Activated CD8-positive, alpha-beta memory T cell treated with anti-CD3 and anti-CD28 coated beads, Interleukin-2, amount 10 ng/mL, durations not matched to agents 7 days and 5 days (primary cell): Measurements from ENCODE around the gene MS4A10. TPM values are rescaled to one million over a fixed set of nuclear protein-coding genes. Genes with fewer than 3 reads are reported as not detected.

ENCODE experiments used
- ATAC-seq: fragments of 150-1000 bp; cut with Tn5 transposase; one replicate; pipeline ENCODE4 v1.10.0; 2021; ENCODE audit warnings: moderate library complexity
- CTCF ChIA-PET: fragments of 350-600 bp; sonication (Branson Sonifier 250); formaldehyde crosslinking; loops from one replicate; lab custom pipeline; 2021; ENCODE audit warnings: antibody characterized with exemption; lab: Charles Lee
- DNase-seq: peaks from one replicate; pipeline ENCODE4 v3.0.0-alpha.2; 2020
- H3K27ac Mint-ChIP-seq: one replicate; pipeline ENCODE4 v1.8.0; 2021; ENCODE audit warnings: mild to moderate bottlenecking, mixed read lengths
- H3K27me3 Mint-ChIP-seq: one replicate; pipeline ENCODE4 v1.8.0; 2021; ENCODE audit warnings: mixed read lengths
- H3K36me3 Mint-ChIP-seq: one replicate; pipeline ENCODE4 v1.8.0; 2021; ENCODE audit warnings: mild to moderate bottlenecking, mixed read lengths
- H3K4me1 Mint-ChIP-seq: one replicate; pipeline ENCODE4 v1.8.0; 2021; ENCODE audit warnings: mixed read lengths
- H3K4me3 Mint-ChIP-seq: one replicate; pipeline ENCODE4 v1.8.0; 2021; ENCODE audit warnings: mild to moderate bottlenecking, moderate library complexity, mixed read lengths
- H3K9me3 Mint-ChIP-seq: one replicate; pipeline ENCODE4 v1.8.0; 2022; ENCODE audit warnings: low read depth, mixed read lengths
- total RNA-seq, 2 experiments: library from RNA; stranded (reverse); gene quantifications; one replicate each; pipeline ENCODE4 v1.2.3, GENCODE V29; 2021

The MS4A10 gene
- total RNA-seq, 2 experiments from 2014 or later, result not detected

GRCh38 chr11:60825790-60826189 lies 40.7 kb downstream of the MS4A10 start:
- no peak overlapping the region for H3K27ac Mint-ChIP-seq
- ATAC-seq (no peak), DNase-seq (no peak)
- H3K36me3 Mint-ChIP-seq, result no peaks in the 10 kb centered on the region
- CTCF ChIA-PET, result interaction anchor here (1.3 to 16.3 kb wide), 3 partner anchors 9 to 74 kb away, joined by 3 to 426 read pairs (median 230); partner anchors contain the start of gene PRPF19
- no peaks in the 10 kb centered on the region for H3K9me3 Mint-ChIP-seq
- H3K4me1 Mint-ChIP-seq, result no peaks in the 10 kb centered on the region
- no peak overlapping the region for H3K4me3 Mint-ChIP-seq
- H3K27me3 Mint-ChIP-seq, result peaks cover 14% of the 10 kb centered on the region

GRCh38 chr11:60830478-60831142 lies 45.5 kb downstream of the MS4A10 start:
- DNase-seq, result no peak
- Mint-ChIP-seq H3K27me3 (peaks cover 20% of the 10 kb centered on the region), H3K4me3 (no peak overlapping the region), H3K27ac (no peak overlapping the region), H3K9me3 (no peaks in the 10 kb centered on the region), H3K4me1 (peaks cover 28% of the 10 kb centered on the region), H3K36me3 (no peaks in the 10 kb centered on the region)
- CTCF ChIA-PET, result interaction anchor here (0.6 to 16.3 kb wide), 38 partner anchors 9 to 604 kb away, joined by 3 to 426 read pairs (median 4); partner anchors contain the start of genes PRPF19, PTGDR2, TMEM109 and TMEM132A
- peak; percentile 14 for ATAC-seq

- CTCF ChIA-PET, result interaction anchor here (0.6 to 16.3 kb wide), 39 partner anchors 9 to 604 kb away, joined by 3 to 426 read pairs (median 4); partner anchors contain the start of genes PRPF19, PTGDR2, TMEM109 and TMEM132A
- ATAC-seq (peak; percentile 91), DNase-seq (peak; percentile 87)
- Mint-ChIP-seq H3K4me3 (no peak overlapping the region), H3K27ac (no peak overlapping the region), H3K27me3 (peaks cover 17% of the 10 kb centered on the region), H3K4me1 (peaks cover 33% of the 10 kb centered on the region), H3K36me3 (no peaks in the 10 kb centered on the region), H3K9me3 (no peaks in the 10 kb centered on the region)
Measured at GRCh38 chr11:60831143-60831500, 46.0 kb downstream of the MS4A10 start.

DNA sequence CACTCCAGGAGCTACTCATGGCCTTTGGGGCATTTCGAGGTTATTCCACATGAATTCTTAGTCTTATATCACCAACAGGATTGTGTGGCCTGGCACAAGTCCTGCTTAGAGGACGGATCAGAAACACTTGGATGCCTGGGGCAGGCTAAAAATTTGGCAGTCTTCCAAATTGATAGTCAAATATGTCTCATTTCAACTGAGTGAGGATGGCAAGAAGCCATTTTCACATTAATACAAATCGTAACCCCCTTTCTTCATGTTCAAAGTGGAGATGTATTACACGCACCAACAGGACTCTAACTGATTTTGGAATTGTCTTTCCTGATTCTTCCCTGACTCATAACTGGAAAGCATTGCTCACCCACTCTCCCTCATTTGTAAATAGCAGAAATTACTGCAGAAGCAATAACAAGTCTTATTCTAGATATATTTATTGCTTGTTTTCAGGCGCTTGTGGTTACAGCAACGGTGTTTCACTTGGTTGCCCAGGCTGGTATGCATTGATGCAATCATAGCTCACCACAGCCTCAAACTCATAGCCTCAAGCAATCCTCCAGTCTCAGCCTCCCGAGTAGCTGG lies 46.5 kb downstream of the MS4A10 start:
- peaks cover 34% of the 10 kb centered on the region for H3K4me1 Mint-ChIP-seq
- no peaks in the 10 kb centered on the region for H3K9me3 Mint-ChIP-seq
- CTCF ChIA-PET, result interaction anchor here (0.7 to 16.3 kb wide), 34 partner anchors 9 to 604 kb away, joined by 3 to 426 read pairs (median 4); partner anchors contain the start of genes PRPF19, PTGDR2, TMEM132A and ZP1
- H3K36me3 Mint-ChIP-seq, result no peaks in the 10 kb centered on the region
- peaks cover 17% of the 10 kb centered on the region for H3K27me3 Mint-ChIP-seq
- ATAC-seq (no peak), DNase-seq (no peak)
- H3K27ac Mint-ChIP-seq, result no peak overlapping the region
- H3K4me3 Mint-ChIP-seq, result no peak overlapping the region

GRCh38 chr11:60834742-60835533 lies 49.8 kb downstream of the MS4A10 start:
- no peak for DNase-seq
- Mint-ChIP-seq H3K36me3 (no peaks in the 10 kb centered on the region), H3K9me3 (no peaks in the 10 kb centered on the region), H3K4me1 (peaks cover 47% of the 10 kb centered on the region), H3K4me3 (no peak overlapping the region), H3K27me3 (peaks cover 14% of the 10 kb centered on the region), H3K27ac (no peak overlapping the region)
- ATAC-seq, result no peak
- CTCF ChIA-PET, result interaction anchor here (0.8 to 16.3 kb wide), 5 partner anchors 10 to 65 kb away, joined by 3 to 426 read pairs (median 4); partner anchors contain the start of gene PRPF19

DNA sequence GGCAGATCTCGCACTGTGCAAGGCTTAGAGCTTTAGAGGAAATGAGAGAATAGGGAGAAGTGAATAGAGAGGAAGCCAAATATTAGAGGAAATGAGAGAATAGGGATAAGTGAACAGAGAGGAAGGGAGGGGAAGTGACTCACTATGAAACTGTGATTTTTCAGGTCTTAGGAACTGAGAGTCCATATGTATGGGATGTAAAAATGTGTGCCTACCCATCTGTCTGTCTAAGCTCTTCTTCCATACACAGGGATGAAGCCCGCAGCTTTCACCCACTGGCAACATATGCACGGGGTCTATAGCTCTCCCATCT lies 50.4 kb downstream of the MS4A10 start:
- H3K27ac Mint-ChIP-seq, result no peak overlapping the region
- no peak for ATAC-seq
- H3K4me1 Mint-ChIP-seq, result peaks cover 47% of the 10 kb centered on the region
- peaks cover 14% of the 10 kb centered on the region for H3K27me3 Mint-ChIP-seq
- H3K9me3 Mint-ChIP-seq, result no peaks in the 10 kb centered on the region
- H3K36me3 Mint-ChIP-seq, result no peaks in the 10 kb centered on the region
- no peak for DNase-seq
- CTCF ChIA-PET, result interaction anchor here (1.2 to 16.3 kb wide), 4 partner anchors 10 to 65 kb away, joined by 3 to 426 read pairs (median 122); partner anchors contain the start of gene PRPF19
- H3K4me3 Mint-ChIP-seq, result no peak overlapping the region

DNA sequence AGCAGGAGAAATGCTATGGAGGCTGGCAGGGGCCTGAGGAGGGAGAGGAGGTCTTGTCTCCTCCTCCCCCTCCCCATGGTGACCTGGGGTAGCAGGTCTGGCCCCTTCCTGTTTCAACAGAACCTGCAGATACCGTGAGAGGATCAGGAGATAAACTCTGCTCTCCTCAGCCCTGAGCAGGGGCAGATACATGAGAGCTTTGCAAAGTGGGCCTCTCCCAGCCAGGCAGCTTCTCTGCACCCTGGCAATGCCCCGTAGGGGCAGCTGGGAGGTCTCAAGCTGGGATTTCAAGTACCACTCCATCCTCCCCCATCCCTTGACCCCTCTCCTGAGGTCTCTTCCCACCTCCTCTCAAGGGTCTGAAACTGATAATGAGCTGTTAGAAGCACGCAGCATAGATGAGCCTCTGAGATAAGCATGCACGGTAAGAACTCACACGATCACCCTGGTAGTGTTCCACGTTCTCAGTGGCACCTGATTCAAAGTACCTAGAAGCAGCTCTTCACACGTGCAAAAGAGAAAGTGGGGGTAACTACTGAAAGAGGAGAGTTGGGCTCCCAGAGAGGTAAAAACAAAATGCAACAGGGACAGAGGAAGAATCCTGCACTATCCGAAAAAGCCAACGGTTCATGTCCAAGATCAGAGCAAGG lies 51.9 kb downstream of the MS4A10 start:
- H3K4me1 Mint-ChIP-seq, result peaks cover 48% of the 10 kb centered on the region
- peaks cover 14% of the 10 kb centered on the region for H3K27me3 Mint-ChIP-seq
- ATAC-seq (no peak), DNase-seq (no peak)
- CTCF ChIA-PET, result interaction anchor here (1.1 to 16.3 kb wide), 5 partner anchors 9 to 63 kb away, joined by 3 to 426 read pairs (median 13); partner anchors contain the start of gene PRPF19
- no peak overlapping the region for H3K4me3 Mint-ChIP-seq
- no peaks in the 10 kb centered on the region for H3K9me3 Mint-ChIP-seq
- no peaks in the 10 kb centered on the region for H3K36me3 Mint-ChIP-seq
- H3K27ac Mint-ChIP-seq, result peak overlapping the region; percentile 8

DNA sequence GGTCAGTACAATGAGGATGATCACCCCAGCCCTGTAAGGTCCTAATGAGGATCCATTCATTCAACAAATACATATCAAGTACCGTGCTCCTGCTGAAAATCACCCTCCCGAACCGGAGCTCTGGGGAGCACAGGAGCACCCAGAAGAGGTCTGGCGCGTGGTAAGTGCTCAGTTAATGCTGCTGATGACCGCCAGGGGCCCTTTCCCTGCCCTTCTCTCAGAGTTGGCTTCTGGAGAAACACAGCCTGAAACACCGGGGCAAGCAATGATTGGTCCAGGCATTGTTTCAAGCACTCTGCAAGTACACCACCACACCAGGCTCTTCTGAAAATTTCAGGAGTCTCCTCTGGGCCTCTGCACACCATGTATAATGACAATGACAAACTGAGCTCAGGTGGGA lies 53.0 kb downstream of the MS4A10 start:
- Mint-ChIP-seq H3K27ac (no peak overlapping the region), H3K36me3 (no peaks in the 10 kb centered on the region), H3K27me3 (peaks cover 4% of the 10 kb centered on the region), H3K9me3 (no peaks in the 10 kb centered on the region), H3K4me1 (peaks cover 44% of the 10 kb centered on the region), H3K4me3 (no peak overlapping the region)
- ATAC-seq (no peak), DNase-seq (no peak)
- CTCF ChIA-PET, result interaction anchor here (0.9 to 16.3 kb wide), 6 partner anchors 34 to 76 kb away, joined by 3 to 426 read pairs (median 3); partner anchors contain the start of genes PRPF19 and TMEM109

DNA sequence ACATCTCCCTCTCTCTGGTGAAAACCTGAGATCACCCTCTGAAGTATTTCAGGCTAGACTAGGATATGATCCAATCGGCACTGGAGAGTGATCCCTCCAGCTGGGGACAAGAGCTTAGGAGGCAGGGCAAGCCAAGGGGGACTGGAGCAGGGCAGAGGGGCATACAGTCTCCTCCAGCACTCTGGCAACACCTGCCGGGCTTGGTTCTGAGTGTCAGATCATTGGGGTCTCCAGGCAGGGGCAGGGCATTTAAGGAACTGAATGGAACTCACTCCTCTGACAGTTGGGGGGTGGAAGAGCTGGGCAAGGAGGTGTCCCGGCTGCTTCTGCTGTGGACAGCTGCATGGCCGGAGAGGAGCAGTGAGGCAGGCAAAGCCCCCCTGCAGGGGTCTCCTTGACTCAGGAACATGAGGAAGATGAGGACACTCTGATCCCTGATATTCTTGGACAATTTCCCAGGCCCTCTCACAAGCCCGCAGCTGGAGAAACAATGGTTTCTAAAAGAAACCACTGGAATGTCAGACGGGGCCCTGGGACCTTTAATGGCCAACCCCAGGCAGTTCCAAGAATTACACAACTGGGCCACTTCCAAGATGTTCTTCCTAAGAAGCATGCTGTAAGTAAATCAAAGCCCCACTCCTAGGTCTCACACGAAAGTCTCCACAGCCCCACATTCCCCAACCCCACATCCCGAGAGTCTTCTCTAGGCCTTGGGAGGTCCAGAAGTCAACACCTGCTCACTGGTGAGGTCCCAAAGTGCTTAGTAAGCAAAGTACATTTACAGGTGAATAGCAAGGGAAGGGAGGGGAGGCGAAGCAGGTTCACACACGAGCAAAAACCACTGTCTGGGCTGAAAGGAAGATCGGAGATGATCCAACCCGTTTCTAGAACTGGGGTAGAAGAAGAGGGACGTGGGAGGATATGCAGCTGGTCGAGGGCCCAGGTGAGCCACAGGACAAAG lies 55.6 kb downstream of the MS4A10 start:
- DNase-seq (no peak), ATAC-seq (no peak)
- peak overlapping the region; percentile 84 for H3K27ac Mint-ChIP-seq
- H3K4me3 Mint-ChIP-seq, result no peak overlapping the region
- H3K36me3 Mint-ChIP-seq, result peaks cover 3% of the 10 kb centered on the region
- no peaks in the 10 kb centered on the region for H3K9me3 Mint-ChIP-seq
- H3K27me3 Mint-ChIP-seq, result no peaks in the 10 kb centered on the region
- CTCF ChIA-PET, result interaction anchor here (1.3 to 15.9 kb wide), 4 partner anchors 10 to 59 kb away, joined by 4 to 230 read pairs (median 11); partner anchors contain the start of gene PRPF19
- peaks cover 50% of the 10 kb centered on the region for H3K4me1 Mint-ChIP-seq

DNA sequence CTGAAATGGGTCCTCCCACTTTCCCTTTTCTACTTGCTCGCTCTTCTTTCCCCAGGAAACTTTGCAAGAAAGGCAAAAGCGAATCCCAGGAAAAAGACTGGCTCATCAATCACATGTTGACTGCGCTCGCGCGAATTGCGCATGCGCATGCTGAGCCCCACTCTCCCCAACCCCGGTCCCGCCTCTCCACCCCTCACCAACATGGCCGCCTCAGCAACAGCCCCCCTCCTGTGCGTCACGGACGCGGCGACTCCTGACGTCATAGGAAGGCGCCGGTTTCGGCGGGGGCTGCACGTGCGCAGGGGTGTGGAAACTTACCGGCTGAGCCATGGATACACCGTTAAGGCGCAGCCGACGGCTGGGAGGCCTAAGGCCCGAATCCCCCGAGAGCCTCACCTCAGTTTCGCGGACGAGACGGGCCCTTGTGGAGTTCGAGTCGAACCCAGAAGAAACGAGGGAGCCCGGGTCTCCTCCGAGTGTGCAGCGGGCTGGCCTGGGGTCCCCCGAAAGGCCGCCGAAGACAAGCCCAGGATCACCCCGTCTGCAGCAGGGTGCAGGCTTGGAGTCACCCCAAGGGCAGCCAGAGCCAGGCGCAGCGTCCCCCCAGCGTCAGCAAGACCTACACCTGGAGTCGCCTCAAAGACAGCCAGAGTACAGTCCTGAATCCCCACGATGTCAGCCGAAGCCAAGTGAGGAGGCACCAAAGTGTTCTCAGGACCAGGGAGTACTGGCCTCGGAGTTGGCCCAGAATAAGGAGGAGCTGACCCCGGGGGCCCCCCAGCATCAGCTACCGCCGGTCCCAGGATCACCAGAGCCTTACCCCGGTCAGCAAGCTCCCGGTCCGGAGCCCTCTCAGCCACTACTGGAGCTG lies 56.9 kb downstream of the MS4A10 start, which contains the start of gene CCDC86:
CCDC86 (plus strand) TSS at position 317 of the 871 bp plus-strand sequence; CDS start at position 329, 12 bp downstream.
- peak within 1 kb of the TSS; percentile 84 for H3K4me3 Mint-ChIP-seq
- H3K27me3 Mint-ChIP-seq, result no peaks in the 10 kb centered on the region
- CTCF ChIA-PET, result interaction anchor here (0.8 to 15.9 kb wide), 7 partner anchors 9 to 58 kb away, joined by 3 to 230 read pairs (median 8); partner anchors contain the start of gene PRPF19
- H3K27ac Mint-ChIP-seq, result peak within 1 kb of the TSS; percentile 84
- ATAC-seq, result peak; percentile 91
- no peaks in the 10 kb centered on the region for H3K9me3 Mint-ChIP-seq
- H3K36me3 Mint-ChIP-seq, result peaks cover 6% of the 10 kb centered on the region
- peak; percentile 98 for DNase-seq
- peaks cover 41% of the 10 kb centered on the region for H3K4me1 Mint-ChIP-seq
